Activated T-helper 9 cell treated with anti-CD3 and anti-CD28 coated beads, Interleukin-2, amount 50 U/mL, for 16 hours (primary cell): Measurements from ENCODE around the gene METTL22.
"Not testable (repeated sequence)": the region's sequence is repeated elsewhere in the genome, so short reads cannot be mapped to it uniquely, and the experiment has no call there.

Experiments used
- DNase-seq: peaks from one replicate; pipeline ENCODE4 v3.0.0-alpha.2; 2020; ENCODE audit warnings: low read depth

Gene METTL22

GRCh38 chr16:8632675-8633182 lies 11.2 kb downstream of the METTL22 start:
- no peak for DNase-seq

- no peak for DNase-seq
These were observed 13.7 kb downstream of the METTL22 start for GRCh38 chr16:8634991-8635736.

GRCh38 chr16:8639694-8640093 lies 18.2 kb downstream of the METTL22 start:
- DNase-seq, result no peak

GRCh38 chr16:8641671-8642070 lies 20.2 kb downstream of the METTL22 start:
- no peak for DNase-seq

- no peak for DNase-seq
These were observed 20.6 kb downstream of the METTL22 start for GRCh38 chr16:8642146-8642545.

GRCh38 chr16:8644211-8645140 lies 23.0 kb downstream of the METTL22 start:
- no peak for DNase-seq

- DNase-seq, result no peak
These were observed 23.6 kb downstream of the METTL22 start for GRCh38 chr16:8645141-8645521.

GRCh38 chr16:8645831-8646230 lies 24.3 kb downstream of the METTL22 start:
- DNase-seq, result no peak

GRCh38 chr16:8646326-8647053 lies 25.0 kb downstream of the METTL22 start:
- DNase-seq, result no peak

- no peak for DNase-seq
These were observed 26.3 kb downstream of the METTL22 start for GRCh38 chr16:8647721-8648318.

- no peak for DNase-seq
These were observed 27.4 kb downstream of the METTL22 start for GRCh38 chr16:8648877-8649276.

GRCh38 chr16:8649829-8650554 lies 28.5 kb downstream of the METTL22 start:
- no peak for DNase-seq

GRCh38 chr16:8651958-8652357 lies 30.5 kb downstream of the METTL22 start:
- DNase-seq, result not testable (repeated sequence)

- no peak for DNase-seq
These were observed 33.8 kb downstream of the METTL22 start for GRCh38 chr16:8655184-8655717.

GRCh38 chr16:8656376-8656775 lies 34.9 kb downstream of the METTL22 start:
- DNase-seq, result no peak

- DNase-seq, result peak; percentile 10
These were observed 39.4 kb downstream of the METTL22 start for GRCh38 chr16:8660841-8661301.

GRCh38 chr16:8661703-8662102 lies 40.2 kb downstream of the METTL22 start:
- DNase-seq, result no peak

GRCh38 chr16:8663192-8664089 lies 41.9 kb downstream of the METTL22 start:
- DNase-seq, result no peak

- no peak for DNase-seq
These were observed 44.0 kb downstream of the METTL22 start for GRCh38 chr16:8665529-8665928.

GRCh38 chr16:8667492-8667891 lies 46.0 kb downstream of the METTL22 start:
- DNase-seq, result no peak
